ENCODE results near the gene P3H1. TPM values are rescaled to one million over a fixed set of nuclear protein-coding genes. Genes with fewer than 3 reads are reported as not detected.

Gene P3H1
- total and polyA plus RNA-seq, 12 donors, result 23.7 to 178 (median 46.8) TPM

- Histone ChIP-seq H3K4me1 (replicated peaks in 1 of 2) (no peaks in the 10 kb centered on the region), H3K27ac (no peak overlapping the region)
- intact Hi-C loops (cut with DNase I), result no loop called here
Observed at GRCh38 chr1:42807056-42807668, 40.3 kb upstream of the P3H1 start.

GRCh38 chr1:42806593-42806992 is 39.8 kb upstream of the P3H1 start:
- no peak for DNase-seq
- Histone ChIP-seq H3K27me3 (no peaks in the 10 kb centered on the region), H3K4me3 (no peak overlapping the region), H3K9me3 (replicated peaks in 1 of 3) (no peaks in the 10 kb centered on the region), H3K4me1 (replicated peaks in 1 of 2) (no peaks in the 10 kb centered on the region), H3K27ac (no peak overlapping the region), H3K36me3 (replicated peaks in 1 of 2) (no peaks in the 10 kb centered on the region)
- TF ChIP-seq POLR2A (IDR thresholded peaks at IDR 0.05) (no peak), CTCF (IDR thresholded peaks at IDR 0.05) (no peak)
- 85 to 88% (median 85%) methylated on average over 5 of the region's 5 CpGs for WGBS, 4 donors
- intact Hi-C loops (cut with DNase I), result no loop called here

More at GRCh38 chr1:42807056-42807668, 40.3 kb upstream of the P3H1 start:
- Histone ChIP-seq H3K36me3 (replicated peaks in 1 of 2) (no peaks in the 10 kb centered on the region), H3K9me3 (replicated peaks in 1 of 3) (no peaks in the 10 kb centered on the region), H3K4me3 (no peak overlapping the region), H3K27me3 (no peaks in the 10 kb centered on the region)
- no peak for TF ChIP-seq POLR2A (IDR thresholded peaks at IDR 0.05)
- no peak for TF ChIP-seq CTCF (IDR thresholded peaks at IDR 0.05)
- no peak for DNase-seq

- no peak overlapping the region for H3K4me3 ChIP-seq
- no peaks in the 10 kb centered on the region for H3K9me3 ChIP-seq (replicated peaks in 1 of 3)
- TF ChIP-seq CTCF (IDR thresholded peaks at IDR 0.05) (no peak), POLR2A (IDR thresholded peaks at IDR 0.05) (no peak)
- no peak overlapping the region for H3K27ac ChIP-seq
- no peaks in the 10 kb centered on the region for H3K27me3 ChIP-seq
- H3K36me3 ChIP-seq (replicated peaks in 1 of 2), result no peaks in the 10 kb centered on the region
- no peak for DNase-seq
- intact Hi-C loops (cut with DNase I), result no loop called here
- no peaks in the 10 kb centered on the region for H3K4me1 ChIP-seq (replicated peaks in 1 of 2)
Observed at GRCh38 chr1:42806171-42806570, 39.3 kb upstream of the P3H1 start.

GRCh38 chr1:42801832-42802473 is 35.1 kb upstream of the P3H1 start:
- Histone ChIP-seq H3K9me3 (replicated peaks in 1 of 3) (no peaks in the 10 kb centered on the region), H3K4me3 (no peak overlapping the region), H3K4me1 (replicated peaks in 1 of 2) (no peaks in the 10 kb centered on the region), H3K27ac (no peak overlapping the region), H3K36me3 (replicated peaks in 1 of 2) (no peaks in the 10 kb centered on the region), H3K27me3 (no peaks in the 10 kb centered on the region)
- 85 to 91% (median 89%) methylated on average over 8 of the region's 8 CpGs for WGBS, 4 donors
- intact Hi-C loops (cut with DNase I), result no loop called here
- DNase-seq, result no peak
- no peak for TF ChIP-seq POLR2A (IDR thresholded peaks at IDR 0.05)
- no peak for TF ChIP-seq CTCF (IDR thresholded peaks at IDR 0.05)

Data from adrenal gland (tissue), 12 donors.